CD8-positive, alpha-beta memory T cell (primary cell): ENCODE measurements around the gene ERCC6L2. TPM values are rescaled to one million over a fixed set of nuclear protein-coding genes. Genes with fewer than 3 reads are reported as not detected.

Experiments used
- CTCF ChIA-PET: fragments of 350-600 bp; sonication (Branson Sonifier 250); formaldehyde crosslinking; loops from one replicate; lab custom pipeline; 2021; ENCODE audit warnings: antibody characterized with exemption; lab: Charles Lee
- POLR2A ChIA-PET: fragments of 350-600 bp; sonication (Branson Sonifier 250); formaldehyde crosslinking; loops from one replicate; lab custom pipeline; 2021; ENCODE audit warnings: antibody characterized with exemption; lab: Charles Lee
- DNase-seq, 5 donors: peaks; one replicate each; pipeline versions ENCODE4 v3.0.0 to v3.0.0-alpha.2; 2020 to 2022; ENCODE audit warnings: mixed read lengths in 1 of 5
- H3K27ac ChIP-seq: one replicate; pipeline ENCODE4 v1.7.0; 2013; ENCODE audit warnings: low read depth, mild to moderate bottlenecking, low read length, moderate library complexity
- H3K27me3 ChIP-seq: 2 replicates; pipeline ENCODE4 v1.7.0; 2013; ENCODE audit warnings: low read length, mild to moderate bottlenecking; ENCODE audit not compliant: insufficient read depth, poor library complexity, severe bottlenecking
- H3K36me3 ChIP-seq: 2 replicates; pipeline ENCODE4 v1.7.0; 2013; ENCODE audit warnings: mild to moderate bottlenecking, low read length, moderate library complexity; ENCODE audit not compliant: insufficient read depth
- H3K4me1 ChIP-seq: 2 replicates; pipeline ENCODE4 v1.7.0; 2013; ENCODE audit warnings: mild to moderate bottlenecking, low read length, moderate library complexity; ENCODE audit not compliant: insufficient read depth
- H3K4me3 ChIP-seq: 2 replicates; pipeline ENCODE4 v1.7.0; 2013; ENCODE audit warnings: mild to moderate bottlenecking, low read length
- H3K9me3 ChIP-seq: 2 replicates; pipeline ENCODE4 v1.7.0; 2013; ENCODE audit warnings: mild to moderate bottlenecking, low read length
- H3K27ac Mint-ChIP-seq, 8 donors: one replicate each; pipeline ENCODE4 v1.8.0; 2020 to 2021; ENCODE audit warnings: mixed read lengths in 8 of 8, mild to moderate bottlenecking in 6 of 8, inconsistent platforms in 3 of 8, moderate library complexity in 3 of 8
- H3K27me3 Mint-ChIP-seq, 2 donors: one replicate each; pipeline ENCODE4 v1.8.0; 2020 to 2021; ENCODE audit warnings: mixed read lengths in 2 of 2, mild to moderate bottlenecking in 1 of 2, moderate library complexity in 1 of 2
- H3K36me3 Mint-ChIP-seq, 3 donors: one replicate each; pipeline ENCODE4 v1.8.0; 2020 to 2021; ENCODE audit warnings: mixed read lengths in 3 of 3, inconsistent platforms in 1 of 3, mild to moderate bottlenecking in 1 of 3
- H3K4me1 Mint-ChIP-seq, 3 donors: one replicate each; pipeline ENCODE4 v1.8.0; 2020 to 2021; ENCODE audit warnings: mixed read lengths in 3 of 3, inconsistent platforms in 1 of 3, mild to moderate bottlenecking in 1 of 3
- H3K4me3 Mint-ChIP-seq, 7 donors: one replicate each; pipeline ENCODE4 v1.8.0; 2020 to 2021; ENCODE audit warnings: mixed read lengths in 7 of 7, mild to moderate bottlenecking in 6 of 7, moderate library complexity in 4 of 7, inconsistent platforms in 2 of 7
- H3K9me3 Mint-ChIP-seq, 5 donors: one replicate each; pipeline ENCODE4 v1.8.0; 2020 to 2022; ENCODE audit warnings: mixed read lengths in 5 of 5, mild to moderate bottlenecking in 3 of 5, moderate library complexity in 2 of 5, inconsistent platforms in 1 of 5
- polyA plus RNA-seq: library from polyadenylated mRNA; unstranded; fragments of 300-500 nt; fragmentation: Illumina TruSeq; gene quantifications from one replicate; pipeline ENCODE4 v1.2.3, GENCODE V29; 2021
- total RNA-seq, 2 experiments: library from RNA; stranded (reverse); gene quantifications; one replicate each; pipeline ENCODE4 v1.2.3, GENCODE V29; 2021

ERCC6L2 gene
- total and polyA plus RNA-seq, 3 experiments from 2014 or later: 30.0 to 41.2 (median 32.7) TPM

- H3K27ac Mint-ChIP-seq: peak overlapping the region; percentile 47 to 96 (median 78)
- POLR2A ChIA-PET: interaction anchor here (0.7 to 2.7 kb wide), 2 partner anchors 12 to 32 kb away, joined by 4 to 13 read pairs; partner anchors contain the start of gene ERCC6L2
- H3K9me3 Mint-ChIP-seq: peaks cover 0 to 3% (median 0%) of the 10 kb centered on the region in 5 donors
- CTCF ChIA-PET: interaction anchor here (4.9 kb wide), 1 partner anchor 13 kb away, joined by 30 read pairs; the partner anchor contains the start of gene ERCC6L2
- no peaks in the 10 kb centered on the region for H3K9me3 ChIP-seq
- H3K27me3 Mint-ChIP-seq: no peaks in the 10 kb centered on the region
- peak in 2 of 5 donors; percentile 20 to 70 for DNase-seq
- no peaks in the 10 kb centered on the region for H3K27me3 ChIP-seq
- peaks cover 56 to 85% (median 82%) of the 10 kb centered on the region in 3 donors for H3K4me1 Mint-ChIP-seq
- H3K4me3 ChIP-seq: peak overlapping the region; percentile 24
- H3K4me1 ChIP-seq: peaks cover 69% of the 10 kb centered on the region
- no peaks in the 10 kb centered on the region for H3K36me3 ChIP-seq
- no peak overlapping the region for H3K27ac ChIP-seq
- H3K4me3 Mint-ChIP-seq: peak overlapping the region; percentile 53 to 86 (median 74)
- H3K36me3 Mint-ChIP-seq: peaks cover 8 to 33% (median 9%) of the 10 kb centered on the region in 3 donors
Observed at GRCh38 chr9:95887926-95888497, 12.5 kb downstream of the ERCC6L2 start.

GRCh38 chr9:95890594-95890993 lies 15.1 kb downstream of the ERCC6L2 start:
- Mint-ChIP-seq H3K4me3 (no peak overlapping the region), H3K27ac (no peak overlapping the region)

DNA sequence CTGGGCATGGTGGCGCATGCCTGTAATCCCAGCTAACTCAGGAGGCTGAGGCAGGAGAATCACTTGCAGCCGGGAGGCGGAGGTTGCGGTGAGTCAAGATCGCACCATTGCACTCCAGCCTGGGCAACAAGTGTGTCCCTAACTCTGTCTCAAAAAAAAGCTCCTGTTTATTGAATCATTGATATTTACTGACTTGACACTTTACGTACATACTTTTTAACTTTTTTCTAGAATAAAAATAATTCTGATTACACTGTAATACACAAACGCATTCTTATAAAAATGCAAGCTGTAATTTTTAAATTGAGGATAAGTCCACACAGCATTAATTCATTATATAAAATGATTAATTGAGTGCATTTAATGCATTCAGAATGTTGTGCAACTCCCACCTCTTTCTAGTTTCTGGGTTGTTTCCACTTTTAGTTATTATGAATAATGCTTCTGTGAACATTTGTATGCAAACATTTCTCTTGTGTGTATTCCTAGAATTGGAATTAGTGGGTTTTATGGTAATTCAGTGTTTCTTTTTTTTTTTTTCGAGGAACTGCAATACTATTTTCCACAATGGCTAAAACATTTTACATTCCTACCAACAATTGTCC lies 15.7 kb downstream of the ERCC6L2 start:
- ChIA-PET CTCF (interaction anchor here (1.2 to 4.9 kb wide), 2 partner anchors 11 to 16 kb away, joined by 3 to 30 read pairs; partner anchors contain the start of gene ERCC6L2), POLR2A (no interaction called here)
- no peaks in the 10 kb centered on the region for H3K36me3 ChIP-seq
- H3K36me3 Mint-ChIP-seq: peaks cover 4 to 26% (median 22%) of the 10 kb centered on the region in 3 donors
- peaks cover 56% of the 10 kb centered on the region for H3K4me1 ChIP-seq
- no peak overlapping the region for H3K27ac ChIP-seq
- H3K4me1 Mint-ChIP-seq: peaks cover 41 to 72% (median 66%) of the 10 kb centered on the region in 3 donors
- no peaks in the 10 kb centered on the region for H3K9me3 ChIP-seq
- no peak overlapping the region for H3K4me3 ChIP-seq
- no peak for DNase-seq
- peaks cover 0 to 7% (median 3%) of the 10 kb centered on the region in 5 donors for H3K9me3 Mint-ChIP-seq
- H3K27me3 Mint-ChIP-seq: no peaks in the 10 kb centered on the region
- peak overlapping the region in 2 of 8 donors; percentile 24 to 61 for H3K27ac Mint-ChIP-seq
- no peak overlapping the region for H3K4me3 Mint-ChIP-seq
- H3K27me3 ChIP-seq: no peaks in the 10 kb centered on the region

More at GRCh38 chr9:95890594-95890993, 15.1 kb downstream of the ERCC6L2 start:
- Histone ChIP-seq H3K4me3 (no peak overlapping the region), H3K4me1 (peaks cover 61% of the 10 kb centered on the region), H3K27ac (no peak overlapping the region), H3K9me3 (no peaks in the 10 kb centered on the region), H3K27me3 (no peaks in the 10 kb centered on the region), H3K36me3 (no peaks in the 10 kb centered on the region)
- H3K4me1 Mint-ChIP-seq: peaks cover 40 to 74% (median 68%) of the 10 kb centered on the region in 3 donors
- no peaks in the 10 kb centered on the region for H3K27me3 Mint-ChIP-seq
- ChIA-PET POLR2A (no interaction called here), CTCF (interaction anchor here (1.2 to 4.9 kb wide), 2 partner anchors 12 to 16 kb away, joined by 3 to 30 read pairs; partner anchors contain the start of gene ERCC6L2)
- peaks cover 2 to 22% (median 22%) of the 10 kb centered on the region in 3 donors for H3K36me3 Mint-ChIP-seq
- DNase-seq: no peak
- peaks cover 0 to 7% (median 3%) of the 10 kb centered on the region in 5 donors for H3K9me3 Mint-ChIP-seq

- POLR2A ChIA-PET: no interaction called here
- Histone ChIP-seq H3K36me3 (no peaks in the 10 kb centered on the region), H3K4me3 (no peak overlapping the region), H3K27me3 (no peaks in the 10 kb centered on the region), H3K27ac (no peak overlapping the region), H3K9me3 (no peaks in the 10 kb centered on the region), H3K4me1 (peaks cover 50% of the 10 kb centered on the region)
- H3K4me3 Mint-ChIP-seq: no peak overlapping the region
- peaks cover 45 to 72% (median 66%) of the 10 kb centered on the region in 3 donors for H3K4me1 Mint-ChIP-seq
- CTCF ChIA-PET: no interaction called here
- H3K27ac Mint-ChIP-seq: no peak overlapping the region
- peaks cover 4 to 28% (median 24%) of the 10 kb centered on the region in 3 donors for H3K36me3 Mint-ChIP-seq
- no peak for DNase-seq
- no peaks in the 10 kb centered on the region for H3K27me3 Mint-ChIP-seq
- H3K9me3 Mint-ChIP-seq: peaks cover 0 to 7% (median 4%) of the 10 kb centered on the region in 5 donors
Observed at GRCh38 chr9:95892690-95893089, 17.2 kb downstream of the ERCC6L2 start.

DNA sequence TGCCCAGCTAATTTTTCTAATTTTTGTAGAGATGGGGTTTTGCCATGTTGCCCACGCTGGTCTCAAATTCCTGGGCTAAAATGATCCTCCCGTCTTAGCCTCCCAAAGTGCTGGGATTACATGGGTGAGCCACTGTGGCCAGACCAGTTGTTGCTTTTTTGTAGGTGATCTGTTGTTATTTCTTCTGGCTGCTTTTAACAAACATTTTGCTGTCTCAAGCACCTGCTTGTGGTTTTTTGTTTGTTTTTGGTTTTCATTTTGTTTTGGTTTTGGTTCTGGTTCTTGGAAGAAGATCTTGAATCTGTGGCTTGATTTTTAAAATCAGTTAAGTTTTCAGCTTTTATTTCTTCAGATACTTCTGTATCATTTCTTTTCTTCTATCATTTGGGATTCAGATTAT lies 21.1 kb downstream of the ERCC6L2 start:
- no peak overlapping the region for H3K27ac ChIP-seq
- H3K9me3 Mint-ChIP-seq: peaks cover 0 to 7% (median 4%) of the 10 kb centered on the region in 5 donors
- H3K27me3 ChIP-seq: no peaks in the 10 kb centered on the region
- no peak overlapping the region for H3K4me3 ChIP-seq
- H3K4me1 Mint-ChIP-seq: peaks cover 26 to 59% (median 50%) of the 10 kb centered on the region in 3 donors
- H3K27ac Mint-ChIP-seq: peak overlapping the region in 5 of 8 donors; percentile 9 to 82 (median 55)
- no peak for DNase-seq
- peaks cover 15% of the 10 kb centered on the region for H3K4me1 ChIP-seq
- POLR2A ChIA-PET: no interaction called here
- no peaks in the 10 kb centered on the region for H3K36me3 ChIP-seq
- H3K36me3 Mint-ChIP-seq: peaks cover 7 to 42% (median 28%) of the 10 kb centered on the region in 3 donors
- H3K9me3 ChIP-seq: no peaks in the 10 kb centered on the region
- H3K4me3 Mint-ChIP-seq: peak overlapping the region in 5 of 7 donors; percentile 21 to 72 (median 51)
- CTCF ChIA-PET: no interaction called here
- no peaks in the 10 kb centered on the region for H3K27me3 Mint-ChIP-seq

DNA sequence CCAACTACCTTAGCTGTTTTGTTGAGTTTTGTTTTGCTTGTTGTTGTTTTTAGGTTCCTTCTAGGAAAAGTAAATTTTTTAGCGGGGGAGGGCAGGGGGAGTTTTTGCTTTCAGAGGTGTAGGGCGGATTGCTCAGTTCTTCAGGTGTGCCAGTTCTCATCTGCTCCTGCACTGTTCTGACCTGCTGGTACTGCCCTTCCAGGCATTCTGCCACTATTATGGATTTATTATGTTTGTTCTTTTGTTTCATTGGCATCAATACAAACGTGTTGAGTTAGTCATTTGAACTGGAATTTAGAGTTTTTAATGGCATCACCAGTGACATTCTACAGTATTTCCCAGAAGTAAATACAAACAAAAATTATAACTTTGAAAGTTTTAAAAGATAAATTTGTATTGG lies 26.0 kb downstream of the ERCC6L2 start:
- Histone ChIP-seq H3K4me3 (no peak overlapping the region), H3K9me3 (no peaks in the 10 kb centered on the region), H3K36me3 (no peaks in the 10 kb centered on the region), H3K27ac (no peak overlapping the region), H3K27me3 (no peaks in the 10 kb centered on the region), H3K4me1 (peaks cover 5% of the 10 kb centered on the region)
- peaks cover 18 to 49% (median 43%) of the 10 kb centered on the region in 3 donors for H3K4me1 Mint-ChIP-seq
- POLR2A ChIA-PET: no interaction called here
- peaks cover 9 to 31% (median 11%) of the 10 kb centered on the region in 3 donors for H3K36me3 Mint-ChIP-seq
- H3K27ac Mint-ChIP-seq: no peak overlapping the region
- CTCF ChIA-PET: no interaction called here
- peaks cover 0 to 3% (median 0%) of the 10 kb centered on the region in 5 donors for H3K9me3 Mint-ChIP-seq
- no peak overlapping the region for H3K4me3 Mint-ChIP-seq
- DNase-seq: no peak
- H3K27me3 Mint-ChIP-seq: no peaks in the 10 kb centered on the region

- Histone ChIP-seq H3K4me1 (no peaks in the 10 kb centered on the region), H3K27ac (no peak overlapping the region), H3K36me3 (no peaks in the 10 kb centered on the region), H3K4me3 (no peak overlapping the region), H3K9me3 (no peaks in the 10 kb centered on the region), H3K27me3 (no peaks in the 10 kb centered on the region)
- no peak overlapping the region for H3K27ac Mint-ChIP-seq
- DNase-seq: no peak
- CTCF ChIA-PET: no interaction called here
- peaks cover 5 to 47% (median 37%) of the 10 kb centered on the region in 3 donors for H3K4me1 Mint-ChIP-seq
- H3K4me3 Mint-ChIP-seq: no peak overlapping the region
- H3K27me3 Mint-ChIP-seq: no peaks in the 10 kb centered on the region
- peaks cover 7 to 35% (median 9%) of the 10 kb centered on the region in 3 donors for H3K36me3 Mint-ChIP-seq
- H3K9me3 Mint-ChIP-seq: no peaks in the 10 kb centered on the region
- POLR2A ChIA-PET: no interaction called here
Observed at GRCh38 chr9:95903398-95903797, 27.9 kb downstream of the ERCC6L2 start.

- H3K4me1 Mint-ChIP-seq: peaks cover 3 to 36% (median 29%) of the 10 kb centered on the region in 3 donors
- H3K9me3 ChIP-seq: no peaks in the 10 kb centered on the region
- H3K4me3 Mint-ChIP-seq: no peak overlapping the region
- ChIA-PET CTCF (no interaction called here), POLR2A (no interaction called here)
- DNase-seq: no peak
- no peak overlapping the region for H3K4me3 ChIP-seq
- no peak overlapping the region for H3K27ac ChIP-seq
- H3K4me1 ChIP-seq: no peaks in the 10 kb centered on the region
- H3K36me3 Mint-ChIP-seq: peaks cover 7 to 32% (median 10%) of the 10 kb centered on the region in 3 donors
- H3K36me3 ChIP-seq: no peaks in the 10 kb centered on the region
- H3K27me3 Mint-ChIP-seq: no peaks in the 10 kb centered on the region
- peak overlapping the region in 2 of 8 donors; percentile 23 to 46 for H3K27ac Mint-ChIP-seq
- no peaks in the 10 kb centered on the region for H3K27me3 ChIP-seq
- no peaks in the 10 kb centered on the region for H3K9me3 Mint-ChIP-seq
Observed at GRCh38 chr9:95907794-95908193, 32.3 kb downstream of the ERCC6L2 start.
